Thoracic aorta (tissue), 2 donors: Measurements from ENCODE around the gene CCT7. TPM values are rescaled to one million over a fixed set of nuclear protein-coding genes. Genes with fewer than 3 reads are reported as not detected.

Source experiments
- ATAC-seq: fragments of 150-250 bp; one replicate; pipeline ENCODE4 v1.8.0; 2017; ENCODE audit warnings: low read depth; ENCODE audit not compliant: insufficient number of reproducible peaks, low FRiP score
- DNase-seq: peaks from one replicate; pipeline ENCODE4 v3.0.0-alpha.2; 2020; ENCODE audit warnings: low spot score
- H3K27ac ChIP-seq, 2 donors: fragments of 200-600 bp; sonication (generic); 1 replicate in 1 of 2; 2 replicates in 1 of 2; pipeline ENCODE4 v1.5.1; 2016; ENCODE audit warnings: mild to moderate bottlenecking in 2 of 2, moderate library complexity in 2 of 2
- H3K27me3 ChIP-seq: fragments of 200-600 bp; sonication (generic); replicated peaks from 2 replicates; pipeline ENCODE4 v1.6.0; 2016; ENCODE audit warnings: mild to moderate bottlenecking; ENCODE audit not compliant: insufficient read depth
- H3K36me3 ChIP-seq: fragments of 200-600 bp; sonication (generic); one replicate; pipeline ENCODE4 v1.5.1; 2016
- H3K4me1 ChIP-seq, 2 donors: fragments of 200-600 bp; sonication (generic); 1 replicate in 1 of 2; 2 replicates in 1 of 2; pipeline versions ENCODE4 v1.5.1 to v1.6.0; 2016; ENCODE audit warnings: low read depth in 2 of 2, mild to moderate bottlenecking in 1 of 2; ENCODE audit not compliant: control insufficient read depth in 1 of 2
- H3K4me3 ChIP-seq: fragments of 200-600 bp; sonication (generic); 2 replicates; pipeline ENCODE4 v1.5.1; 2016; ENCODE audit warnings: mild to moderate bottlenecking
- H3K9me3 ChIP-seq: fragments of 200-600 bp; sonication (generic); 2 replicates; pipeline ENCODE4 v1.5.1; 2016
- total RNA-seq, 2 donors: library from RNA; depleted of rRNA; stranded (reverse); fragments of >200 nt; gene quantifications; one replicate each; pipeline versions ENCODE4 v1.1.0 to v1.2.3, GENCODE V29; 2016
- TF ChIP-seq, protein P1 (sequence below): fragments of 200-600 bp; sonication (generic); IDR thresholded peaks from one replicate; pipeline ENCODE4 v1.5.1; 2019; ENCODE audit warnings: antibody characterized with exemption

The CCT7 gene
- total RNA-seq, 2 donors from 2014 or later: 121 to 144 TPM

DNA sequence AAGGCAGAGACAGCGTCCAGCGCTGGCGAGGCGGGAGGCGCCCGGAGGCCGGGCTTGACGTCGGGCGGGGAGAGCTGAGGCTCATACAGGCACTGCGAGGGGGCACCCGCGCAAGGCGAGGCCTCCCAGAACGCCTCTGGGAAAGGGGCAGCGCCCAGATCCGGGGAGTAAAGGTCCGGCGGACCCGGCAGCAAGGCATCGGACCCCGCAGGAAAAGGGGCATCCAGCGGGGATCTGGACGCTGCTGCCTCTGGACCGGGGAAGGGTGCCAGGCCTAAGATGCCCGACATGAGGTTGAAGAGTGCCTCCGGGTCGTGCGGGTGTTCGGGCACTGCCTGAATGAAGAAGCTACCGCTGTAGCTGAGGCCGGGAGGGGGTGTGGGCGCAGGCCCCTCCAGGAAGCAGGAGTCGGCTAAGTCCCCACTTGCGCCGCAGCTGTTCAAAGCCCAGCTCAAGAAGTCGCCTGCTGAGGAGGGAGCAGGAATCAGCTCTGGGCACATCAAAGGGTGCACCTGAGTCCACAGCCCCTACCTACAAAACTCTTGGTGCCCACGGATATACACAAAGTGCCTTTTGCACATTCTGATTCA is 58.3 kb downstream of the CCT7 start:
- no peaks in the 10 kb centered on the region for H3K9me3 ChIP-seq
- peaks cover 25% of the 10 kb centered on the region for H3K27me3 ChIP-seq
- H3K27ac ChIP-seq: no peak overlapping the region
- no peaks in the 10 kb centered on the region for H3K36me3 ChIP-seq
- H3K4me3 ChIP-seq: no peak overlapping the region
- H3K4me1 ChIP-seq: peaks cover 10 to 22% of the 10 kb centered on the region in 2 donors
- ATAC-seq (no peak), DNase-seq (no peak)
- TF ChIP-seq, protein P1, sequence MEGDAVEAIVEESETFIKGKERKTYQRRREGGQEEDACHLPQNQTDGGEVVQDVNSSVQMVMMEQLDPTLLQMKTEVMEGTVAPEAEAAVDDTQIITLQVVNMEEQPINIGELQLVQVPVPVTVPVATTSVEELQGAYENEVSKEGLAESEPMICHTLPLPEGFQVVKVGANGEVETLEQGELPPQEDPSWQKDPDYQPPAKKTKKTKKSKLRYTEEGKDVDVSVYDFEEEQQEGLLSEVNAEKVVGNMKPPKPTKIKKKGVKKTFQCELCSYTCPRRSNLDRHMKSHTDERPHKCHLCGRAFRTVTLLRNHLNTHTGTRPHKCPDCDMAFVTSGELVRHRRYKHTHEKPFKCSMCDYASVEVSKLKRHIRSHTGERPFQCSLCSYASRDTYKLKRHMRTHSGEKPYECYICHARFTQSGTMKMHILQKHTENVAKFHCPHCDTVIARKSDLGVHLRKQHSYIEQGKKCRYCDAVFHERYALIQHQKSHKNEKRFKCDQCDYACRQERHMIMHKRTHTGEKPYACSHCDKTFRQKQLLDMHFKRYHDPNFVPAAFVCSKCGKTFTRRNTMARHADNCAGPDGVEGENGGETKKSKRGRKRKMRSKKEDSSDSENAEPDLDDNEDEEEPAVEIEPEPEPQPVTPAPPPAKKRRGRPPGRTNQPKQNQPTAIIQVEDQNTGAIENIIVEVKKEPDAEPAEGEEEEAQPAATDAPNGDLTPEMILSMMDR: no peak

DNA sequence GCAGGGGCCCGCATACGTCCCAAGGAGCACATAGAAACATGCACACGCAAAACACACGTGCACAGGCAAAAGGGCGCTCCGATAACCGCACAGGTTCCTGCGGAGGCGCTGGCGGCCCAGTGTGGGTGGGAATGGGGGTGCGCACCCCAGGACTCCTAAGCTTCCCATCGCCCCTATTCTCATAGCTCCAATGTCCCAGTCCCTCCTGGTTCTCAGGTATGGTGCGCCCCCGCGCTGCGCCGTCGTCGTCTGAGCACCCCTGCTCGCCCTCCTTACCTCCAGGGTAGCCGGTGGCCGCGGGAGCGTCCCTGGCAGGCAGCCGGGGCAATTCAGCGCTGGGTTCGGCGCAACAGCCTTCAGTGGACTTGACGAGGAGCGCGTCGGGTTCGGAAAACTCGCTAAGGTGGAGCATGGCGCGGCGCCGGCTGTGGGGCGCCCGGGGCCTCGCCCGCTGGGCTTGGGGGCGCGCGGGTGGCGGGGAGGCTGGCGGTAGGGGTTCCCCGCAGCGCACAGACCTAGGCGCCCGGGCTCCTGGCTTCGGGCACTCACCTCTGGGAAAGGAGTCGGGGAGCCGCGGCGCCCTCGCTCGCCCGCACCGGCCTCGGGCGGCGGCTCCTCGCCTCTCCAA is 58.9 kb downstream of the CCT7 start:
- Histone ChIP-seq H3K9me3 (no peaks in the 10 kb centered on the region), H3K27ac (peak overlapping the region in 1 of 2 donors; percentile 34), H3K36me3 (no peaks in the 10 kb centered on the region), H3K4me3 (peak overlapping the region; percentile 69), H3K27me3 (peaks cover 25% of the 10 kb centered on the region), H3K4me1 (peaks cover 10 to 22% of the 10 kb centered on the region in 2 donors)
- ATAC-seq (no peak), DNase-seq (no peak)
- TF ChIP-seq, protein P1: no peak

DNA sequence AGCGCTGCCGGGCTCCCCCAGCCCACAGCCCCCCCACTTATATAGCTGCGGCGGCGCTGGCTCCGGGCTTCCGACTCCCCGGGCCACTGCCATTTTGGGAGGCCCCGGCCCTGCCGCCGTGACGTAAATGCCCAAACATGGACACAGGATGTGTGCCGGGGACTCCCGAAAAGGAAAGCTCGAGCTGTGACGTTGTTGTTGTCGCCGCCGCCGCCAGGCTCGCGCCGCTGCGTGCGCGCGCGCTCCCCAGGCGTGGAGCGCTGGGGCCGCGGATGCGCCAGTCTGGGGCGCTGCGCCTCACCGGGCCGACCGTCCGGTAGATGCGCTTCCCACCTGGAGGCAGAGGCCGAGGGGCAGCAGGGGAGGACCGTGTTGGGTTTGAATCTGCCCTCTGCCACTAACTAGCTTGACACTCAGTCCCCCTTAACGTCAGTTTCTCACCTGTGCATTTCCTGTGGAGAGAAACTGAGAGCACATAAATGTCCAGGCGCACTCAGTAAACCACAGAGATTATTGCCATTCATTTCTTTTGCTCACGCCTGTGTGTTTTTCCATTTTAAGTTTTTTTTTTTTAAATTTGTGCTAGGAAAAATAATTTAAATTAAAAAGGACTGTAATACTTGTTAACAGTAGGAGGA is 59.5 kb downstream of the CCT7 start, which contains the start of gene EGR4:
EGR4 (minus strand) TSS at position 15 of the 638 bp plus-strand sequence. CDS start 231 bp downstream, outside the sequence.
- DNase-seq (no peak), ATAC-seq (no peak)
- Histone ChIP-seq H3K4me3 (peak within 1 kb of the TSS; percentile 69), H3K27me3 (peaks cover 25% of the 10 kb centered on the region), H3K9me3 (no peaks in the 10 kb centered on the region), H3K36me3 (no peaks in the 10 kb centered on the region), H3K27ac (peak within 1 kb of the TSS in 1 of 2 donors; percentile 34), H3K4me1 (peaks cover 10 to 22% of the 10 kb centered on the region in 2 donors)
- TF ChIP-seq, protein P1: no peak

DNA sequence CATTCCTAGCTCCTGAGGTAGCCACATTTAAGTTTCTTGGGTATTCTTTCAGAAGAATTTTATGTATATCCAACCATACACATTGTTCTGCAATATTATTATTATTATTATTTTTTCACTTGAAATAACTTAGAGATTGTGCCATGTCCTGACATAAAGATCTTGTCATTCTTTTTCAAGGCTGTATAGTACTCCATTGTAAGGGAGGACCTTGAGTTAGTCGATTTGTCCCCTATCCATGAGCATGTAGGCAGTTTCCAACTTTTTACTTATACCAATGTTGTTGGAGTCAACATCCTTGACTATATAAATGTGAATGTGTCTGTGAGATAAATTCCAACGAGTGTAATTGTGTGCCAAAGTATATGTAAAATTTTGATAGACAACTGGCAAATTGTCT is 60.1 kb downstream of the CCT7 start:
- no peaks in the 10 kb centered on the region for H3K9me3 ChIP-seq
- ATAC-seq (no peak), DNase-seq (no peak)
- TF ChIP-seq, protein P1: no peak
- H3K4me1 ChIP-seq: peaks cover 10 to 22% of the 10 kb centered on the region in 2 donors
- peaks cover 25% of the 10 kb centered on the region for H3K27me3 ChIP-seq
- H3K27ac ChIP-seq: no peak overlapping the region
- H3K4me3 ChIP-seq: no peak overlapping the region
- no peaks in the 10 kb centered on the region for H3K36me3 ChIP-seq

DNA sequence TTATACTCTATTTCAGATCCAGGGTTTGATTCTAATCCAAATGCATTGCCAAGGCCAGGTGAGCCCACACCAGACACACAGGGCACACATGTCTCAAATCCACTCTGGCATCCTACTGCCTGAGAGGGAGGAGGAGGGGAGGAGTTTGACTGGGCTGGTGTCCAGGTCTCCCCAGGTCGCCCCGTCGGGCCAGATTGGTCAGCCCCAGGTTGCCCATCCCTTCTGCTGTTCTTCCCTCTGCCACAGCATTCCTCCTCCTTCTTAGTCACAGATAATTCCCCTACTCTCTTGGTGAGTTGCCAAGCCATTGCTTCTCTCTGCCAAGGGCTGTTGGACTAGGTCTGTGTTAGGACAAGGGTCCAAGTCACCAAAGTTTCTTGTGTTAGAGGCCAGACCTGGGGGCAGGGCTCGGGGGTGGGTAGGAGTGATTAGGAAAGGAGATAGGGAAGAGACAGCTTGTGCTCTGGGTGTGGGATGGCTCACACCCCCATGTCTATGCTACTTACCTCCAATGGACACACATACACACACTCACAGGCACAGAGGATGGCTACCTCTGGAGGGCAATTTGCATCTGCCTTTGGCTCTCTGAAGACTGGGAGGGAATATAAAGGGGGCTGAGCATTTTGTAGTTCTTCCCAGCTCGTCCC is 61.8 kb downstream of the CCT7 start:
- TF ChIP-seq, protein P1: no peak
- Histone ChIP-seq H3K27ac (no peak overlapping the region), H3K4me1 (peaks cover 10 to 22% of the 10 kb centered on the region in 2 donors), H3K27me3 (peaks cover 25% of the 10 kb centered on the region), H3K36me3 (no peaks in the 10 kb centered on the region), H3K9me3 (no peaks in the 10 kb centered on the region), H3K4me3 (no peak overlapping the region)
- ATAC-seq (no peak), DNase-seq (no peak)
